NCI-H82 treated with DMSO at 0.1 percent for 48 hours (cell line): ENCODE measurements around the gene LTC4S.
"Not testable (repeated sequence)": the region's sequence is repeated elsewhere in the genome, so short reads cannot be mapped to it uniquely, and the experiment has no call there.

Source experiments
- DNase-seq: peaks from one replicate; lab custom pipeline; 2025; ENCODE audit not compliant: unreplicated experiment; lab: John Stamatoyannopoulos, UW

Gene LTC4S

DNA sequence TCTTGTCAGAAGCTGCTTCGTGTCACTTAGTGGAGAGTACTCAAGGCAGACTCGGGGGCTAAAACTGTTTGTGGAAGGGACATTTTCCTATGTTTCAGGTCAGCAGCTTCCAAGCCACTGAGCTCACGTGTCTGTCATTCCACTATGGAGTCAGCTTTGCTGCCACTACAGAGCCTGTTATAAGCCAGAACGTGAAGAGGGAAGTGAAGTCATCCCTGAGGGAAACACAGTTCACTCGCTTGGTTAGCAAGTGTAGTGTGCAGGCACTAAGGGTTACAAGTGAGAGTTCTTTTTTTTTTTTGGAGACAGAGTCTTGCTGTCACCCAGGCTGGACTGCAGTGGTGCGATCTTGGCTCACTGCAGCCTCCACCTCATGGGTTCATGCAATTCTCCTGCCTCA lies 24.5 kb upstream of the LTC4S start:
- no peak for DNase-seq

DNA sequence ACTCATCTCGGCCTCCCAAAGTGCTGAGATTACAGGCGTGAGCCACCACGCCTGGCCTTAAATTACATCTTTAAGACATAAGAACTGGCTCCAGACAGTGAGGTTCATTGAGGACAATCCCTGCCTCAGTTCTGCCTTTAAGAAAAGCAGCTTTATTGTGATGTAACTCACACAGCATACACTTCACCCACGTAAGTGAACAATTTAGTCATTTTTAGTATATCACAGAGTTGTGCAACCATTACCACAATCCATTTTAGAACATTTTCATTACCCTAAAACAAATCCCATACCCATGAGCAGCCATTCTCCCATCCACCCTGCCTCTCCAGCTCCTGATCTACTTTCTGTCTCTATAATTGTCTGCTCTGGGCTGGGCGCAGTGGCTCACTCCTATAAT lies 24.0 kb upstream of the LTC4S start:
- DNase-seq = no peak

DNA sequence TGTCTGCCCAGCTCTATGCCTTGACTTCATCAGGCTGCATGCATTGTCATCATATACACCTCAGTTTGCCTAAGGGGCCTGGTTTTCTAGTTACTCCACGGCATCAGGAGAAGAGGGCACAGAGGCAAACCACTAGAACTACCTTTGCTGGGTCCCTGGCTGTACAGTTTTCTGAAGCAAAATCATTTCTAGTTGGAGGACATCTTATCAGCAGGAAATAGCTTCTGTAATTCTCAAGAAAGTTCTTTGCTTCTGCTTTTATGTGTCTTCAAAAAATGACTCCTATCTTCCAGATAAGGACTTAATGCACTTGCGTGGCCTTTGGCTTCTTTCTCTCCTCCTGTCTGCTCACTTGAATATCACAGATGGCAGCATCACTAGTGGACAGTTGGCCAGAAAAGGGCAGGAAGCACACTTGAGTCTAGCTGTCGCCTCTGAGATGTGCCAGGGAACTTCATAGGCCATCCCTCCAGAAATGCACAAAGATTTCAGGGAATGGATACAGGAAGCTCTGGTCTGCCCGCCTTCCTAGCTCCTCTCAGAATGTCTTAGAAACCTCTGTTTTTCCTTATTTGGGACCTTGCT lies 22.4 kb upstream of the LTC4S start:
- no peak for DNase-seq

DNA sequence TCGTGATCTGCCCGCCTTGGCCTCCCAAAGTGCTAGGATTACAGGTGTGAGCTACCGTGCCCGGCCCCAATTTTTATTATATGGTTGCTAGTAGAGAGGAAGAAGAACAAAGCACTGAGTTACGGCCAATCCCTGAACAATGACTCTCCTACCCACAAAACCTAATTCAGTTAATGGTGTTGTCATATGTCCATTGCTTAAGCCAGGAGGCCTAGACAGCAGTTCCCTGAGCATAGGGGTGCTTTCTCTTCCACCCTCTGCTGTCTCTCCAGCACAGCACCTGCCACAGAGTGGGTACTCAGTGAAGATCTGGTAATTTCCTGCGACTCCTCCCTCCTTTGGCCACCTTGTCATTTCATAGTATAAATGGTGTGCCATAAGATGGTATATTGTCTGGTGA lies 21.4 kb upstream of the LTC4S start:
- no peak for DNase-seq

DNA sequence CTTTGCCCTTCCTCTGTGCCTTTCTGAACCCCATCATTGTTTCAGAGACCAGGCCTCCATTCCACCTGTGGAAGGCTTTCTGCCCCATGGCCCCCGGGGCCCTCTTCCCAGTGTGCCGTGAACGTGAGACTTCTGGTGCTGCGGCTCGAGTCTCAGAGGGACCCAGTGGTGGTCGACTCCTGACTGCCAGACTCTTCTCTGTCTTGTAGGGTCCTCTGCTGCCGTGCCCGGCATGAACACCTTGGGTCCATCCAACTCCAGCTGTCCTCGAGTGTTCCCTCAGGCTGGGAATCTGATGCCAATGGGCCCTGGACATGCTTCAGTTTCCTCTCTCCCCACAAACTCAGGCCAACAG lies 20.1 kb upstream of the LTC4S start:
- DNase-seq = no peak

DNA sequence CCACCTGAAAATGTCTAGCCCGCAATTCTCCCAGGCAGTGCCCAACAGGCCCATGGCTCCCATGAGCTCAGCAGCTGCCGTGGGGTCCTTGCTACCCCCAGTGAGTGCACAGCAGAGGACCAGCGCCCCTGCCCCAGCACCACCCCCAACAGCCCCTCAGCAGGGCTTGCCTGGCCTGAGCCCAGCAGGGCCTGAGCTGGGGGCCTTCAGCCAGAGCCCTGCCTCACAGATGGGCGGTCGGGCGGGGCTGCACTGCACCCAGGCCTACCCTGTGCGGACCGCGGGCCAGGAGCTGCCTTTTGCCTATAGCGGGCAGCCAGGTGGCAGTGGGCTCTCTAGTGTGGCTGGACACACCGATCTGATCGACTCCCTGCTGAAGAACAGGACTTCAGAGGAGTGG lies 19.3 kb upstream of the LTC4S start:
- no peak for DNase-seq

DNA sequence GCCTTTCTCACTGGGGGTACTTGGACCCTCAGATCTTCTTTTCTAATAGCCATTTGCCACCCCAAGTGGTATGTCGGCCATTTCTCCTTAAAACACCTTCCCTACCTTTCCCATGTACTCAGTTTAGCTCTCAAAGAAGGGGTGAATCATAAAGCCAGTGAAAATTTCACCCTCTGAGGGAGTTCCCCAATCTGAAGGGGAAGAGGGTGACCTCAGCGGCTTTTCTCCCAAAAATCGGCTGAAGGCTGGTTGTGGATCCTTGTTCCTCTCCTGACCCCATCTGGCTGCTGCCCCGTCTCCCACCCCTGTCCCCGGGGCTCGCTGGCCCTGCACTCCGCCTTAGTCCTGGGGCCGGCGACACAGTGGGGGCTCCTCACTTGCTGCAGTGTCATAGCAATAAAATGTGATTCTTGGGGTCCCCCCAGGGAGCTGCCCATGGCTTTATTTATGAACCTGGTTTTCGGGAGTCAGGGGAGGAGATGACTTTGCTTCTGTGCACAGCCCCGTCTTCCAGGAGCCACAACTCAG lies 17.3 kb upstream of the LTC4S start:
- no peak for DNase-seq

DNA sequence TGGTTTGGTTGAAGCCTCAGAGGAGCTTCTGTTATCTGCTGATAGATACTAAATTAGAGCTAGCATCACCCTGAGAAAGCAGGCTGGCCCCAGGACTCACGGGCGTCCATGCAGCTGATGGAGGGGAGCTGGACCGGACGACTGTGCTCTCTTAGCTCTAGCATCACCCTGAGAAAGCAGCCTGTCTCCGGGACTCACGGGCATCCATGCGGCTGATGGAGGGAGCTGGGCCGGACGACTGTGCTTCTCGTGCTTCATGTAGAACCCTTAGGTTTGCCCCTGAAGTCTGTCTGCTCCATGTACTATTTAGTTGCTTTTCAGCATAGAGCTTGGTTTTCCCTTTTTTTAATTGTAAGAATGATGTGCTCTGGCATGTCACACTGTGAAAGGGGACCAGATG lies 16.3 kb upstream of the LTC4S start:
- no peak for DNase-seq

DNA sequence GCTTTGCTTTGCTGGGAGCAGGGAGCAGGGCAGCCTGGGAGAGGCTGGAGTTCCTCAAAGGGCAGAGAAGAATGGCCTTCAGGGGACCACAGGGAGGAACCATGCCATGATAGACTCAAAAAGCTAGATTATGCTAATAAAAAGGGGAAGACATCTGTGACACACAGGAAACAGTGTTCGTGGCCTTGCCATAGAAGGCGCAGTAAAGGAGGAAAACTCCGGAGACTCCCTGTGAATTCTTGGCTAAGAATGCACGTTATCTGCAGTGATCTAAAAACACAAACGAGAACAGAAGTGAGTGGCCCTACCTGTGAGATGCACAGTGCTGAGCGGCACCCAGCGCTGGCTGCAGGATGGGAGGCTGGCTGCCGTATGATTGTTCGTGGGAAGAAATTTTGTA lies 15.9 kb upstream of the LTC4S start:
- DNase-seq = no peak

DNA sequence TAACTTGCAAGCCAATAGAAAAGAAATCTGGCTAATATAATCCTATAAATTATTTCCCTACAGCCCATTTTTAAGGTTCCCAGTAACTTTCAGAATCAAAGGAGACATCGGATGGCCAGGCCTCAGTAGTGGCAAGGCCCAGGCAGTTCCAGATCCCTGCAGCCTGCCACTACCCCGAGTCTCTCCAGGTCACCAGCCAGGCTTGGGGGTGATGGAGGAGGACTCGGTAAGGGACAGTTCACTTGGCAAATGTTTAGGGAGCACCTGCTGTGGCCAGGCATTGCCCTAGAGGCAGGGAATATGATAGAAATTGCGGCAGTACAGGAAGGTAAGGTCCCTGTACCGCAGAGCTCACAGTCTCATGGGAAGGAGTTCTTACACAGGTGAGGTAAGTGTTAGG lies 15.2 kb upstream of the LTC4S start:
- DNase-seq = no peak

DNA sequence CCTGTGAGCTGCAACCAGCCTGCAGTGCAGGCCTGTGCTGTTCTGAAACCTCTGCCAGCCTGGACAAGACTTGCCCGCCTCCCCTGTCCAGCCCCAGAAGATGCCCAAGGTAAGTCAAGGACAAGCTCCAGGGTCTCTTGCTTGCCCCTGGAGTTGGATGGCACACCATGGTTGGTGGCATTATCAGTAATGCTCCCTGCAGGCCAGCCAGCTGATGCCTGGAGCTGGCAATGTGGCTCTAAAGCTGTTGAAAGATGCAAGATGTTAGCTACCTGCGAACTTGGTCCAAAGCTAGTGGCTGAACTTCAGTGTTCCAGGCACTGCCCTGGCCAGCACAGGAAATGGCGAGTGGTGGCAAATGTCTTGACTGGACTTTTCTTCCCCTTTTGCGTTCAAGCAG lies 14.0 kb upstream of the LTC4S start:
- no peak for DNase-seq

DNA sequence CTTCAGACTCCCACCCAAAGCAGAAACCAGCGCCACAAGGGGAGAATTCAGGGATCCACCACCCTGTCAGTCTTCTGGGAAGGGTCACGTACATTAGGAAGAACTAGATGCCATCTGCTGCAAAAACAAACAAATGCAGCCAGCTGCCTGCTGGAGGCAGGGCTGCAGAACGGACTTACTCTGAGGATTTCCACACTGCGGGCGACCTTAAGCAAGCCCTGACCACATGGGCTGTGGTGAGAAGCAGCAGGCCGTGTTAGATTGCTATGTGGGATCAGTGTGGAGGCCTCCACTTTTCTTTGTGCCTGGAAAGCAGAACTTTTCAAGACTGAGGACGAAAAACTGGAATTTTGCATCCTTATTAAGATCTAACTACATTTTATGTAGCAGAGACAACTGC lies 13.4 kb upstream of the LTC4S start:
- no peak for DNase-seq

DNA sequence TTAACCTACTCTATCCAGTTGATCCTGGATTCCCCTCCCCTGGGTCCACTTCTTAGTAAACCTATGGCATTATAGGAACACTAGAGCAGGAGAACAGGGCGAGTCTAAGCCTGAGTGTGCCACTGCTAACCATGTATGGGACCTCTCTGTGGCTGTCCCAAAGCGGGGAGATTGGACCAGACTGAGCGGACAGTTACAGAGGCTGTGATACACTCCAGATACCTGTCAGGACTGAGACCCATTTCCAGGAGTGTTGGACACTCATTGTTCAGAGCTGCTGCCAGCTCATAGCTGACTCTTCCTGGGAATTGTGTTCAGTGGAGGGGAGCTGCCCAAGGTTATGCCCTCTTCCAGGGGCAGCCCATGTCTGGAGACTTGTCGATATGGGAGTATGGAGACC lies 11.9 kb upstream of the LTC4S start:
- no peak for DNase-seq

DNA sequence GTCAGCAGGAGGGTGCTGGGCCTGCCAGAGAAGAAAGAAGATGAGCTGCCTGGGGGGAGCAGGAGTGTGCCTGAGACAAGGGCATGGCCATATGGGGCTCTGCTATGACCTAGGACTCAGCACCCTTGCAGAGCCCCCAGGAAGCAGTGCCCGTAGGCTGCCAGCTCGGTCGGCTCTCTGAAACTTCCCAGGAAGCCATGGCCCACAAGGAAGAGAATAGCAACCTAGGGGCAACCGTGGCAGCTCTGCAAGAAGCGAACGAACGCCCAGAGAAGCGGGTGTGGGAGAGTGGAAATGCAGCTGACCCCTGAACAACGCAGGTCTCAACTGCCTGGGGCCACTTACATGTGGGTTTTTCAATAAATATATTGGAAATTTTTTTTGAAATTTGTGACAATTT lies 10.7 kb upstream of the LTC4S start:
- DNase-seq = no peak

DNA sequence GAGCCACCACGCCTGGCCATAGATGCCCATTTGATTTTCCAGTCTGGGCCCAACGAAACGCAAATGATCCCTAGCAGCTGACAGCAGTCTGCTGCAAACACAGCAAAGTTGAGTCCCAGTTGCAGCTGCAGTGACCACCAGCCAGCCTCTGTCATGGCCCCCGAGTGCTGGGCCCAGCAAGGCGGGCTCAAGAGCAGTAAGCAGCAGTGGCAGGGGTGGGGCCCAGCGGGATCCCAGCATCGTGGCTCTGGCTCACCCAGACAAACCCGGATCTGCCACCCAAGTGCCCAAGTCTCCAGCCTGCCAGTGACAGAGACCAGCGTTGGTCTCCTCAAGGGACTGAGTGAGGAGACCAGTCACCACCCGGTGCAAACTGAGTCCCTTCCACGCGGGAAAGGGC lies 6.9 kb upstream of the LTC4S start:
- DNase-seq = no peak

DNA sequence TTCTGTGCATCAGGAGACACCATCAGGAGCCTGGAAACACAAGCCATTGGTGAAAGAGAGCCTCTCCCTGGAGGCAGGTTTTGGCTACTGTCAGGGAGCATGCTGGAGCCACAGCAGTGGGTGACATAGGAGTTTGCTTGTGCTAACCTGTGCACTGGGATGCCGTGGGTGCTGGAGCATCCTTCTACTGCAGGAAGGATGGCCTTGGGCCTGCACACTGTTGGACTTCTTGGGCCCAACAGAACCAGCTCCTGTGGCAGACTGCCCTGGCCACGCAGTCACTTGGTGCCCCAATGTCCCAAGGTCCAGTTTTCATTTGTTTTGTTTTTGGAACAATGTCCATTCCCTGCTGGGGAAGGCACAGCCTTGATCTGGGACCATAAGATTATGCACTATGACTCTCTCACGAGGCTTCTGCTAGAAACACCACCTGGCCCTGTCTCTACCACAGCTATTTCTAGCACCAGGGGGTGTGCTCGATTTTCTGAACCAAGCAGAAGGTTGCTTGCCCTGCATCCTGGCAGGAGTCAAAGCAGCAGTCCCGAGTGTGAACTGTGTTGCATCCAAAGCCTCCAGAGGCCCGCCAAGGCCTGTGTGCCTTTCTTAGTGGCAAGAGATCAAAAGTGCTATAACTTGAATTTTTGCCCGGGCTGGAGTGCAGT lies 5.5 kb upstream of the LTC4S start:
- no peak for DNase-seq

DNA sequence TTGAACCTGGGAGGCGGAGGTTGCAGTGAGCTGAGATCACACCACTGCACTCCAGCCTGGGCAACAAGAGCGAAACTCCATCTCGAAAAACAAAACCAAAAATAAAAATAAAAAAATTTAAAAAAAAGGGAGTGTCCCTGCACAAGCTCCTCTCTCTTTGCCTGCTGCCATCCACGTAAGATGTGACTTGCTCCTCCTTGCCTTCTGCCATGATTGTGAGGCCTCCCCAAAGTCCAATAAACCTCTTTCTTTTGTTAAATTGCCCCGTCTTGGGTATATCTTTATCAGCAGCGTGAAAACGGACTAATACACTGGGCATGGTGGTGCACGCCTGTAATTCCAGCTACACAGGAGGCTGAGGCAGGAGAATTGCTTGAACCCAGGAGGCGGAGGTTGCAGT lies 4.5 kb upstream of the LTC4S start:
- DNase-seq = not testable (repeated sequence)

DNA sequence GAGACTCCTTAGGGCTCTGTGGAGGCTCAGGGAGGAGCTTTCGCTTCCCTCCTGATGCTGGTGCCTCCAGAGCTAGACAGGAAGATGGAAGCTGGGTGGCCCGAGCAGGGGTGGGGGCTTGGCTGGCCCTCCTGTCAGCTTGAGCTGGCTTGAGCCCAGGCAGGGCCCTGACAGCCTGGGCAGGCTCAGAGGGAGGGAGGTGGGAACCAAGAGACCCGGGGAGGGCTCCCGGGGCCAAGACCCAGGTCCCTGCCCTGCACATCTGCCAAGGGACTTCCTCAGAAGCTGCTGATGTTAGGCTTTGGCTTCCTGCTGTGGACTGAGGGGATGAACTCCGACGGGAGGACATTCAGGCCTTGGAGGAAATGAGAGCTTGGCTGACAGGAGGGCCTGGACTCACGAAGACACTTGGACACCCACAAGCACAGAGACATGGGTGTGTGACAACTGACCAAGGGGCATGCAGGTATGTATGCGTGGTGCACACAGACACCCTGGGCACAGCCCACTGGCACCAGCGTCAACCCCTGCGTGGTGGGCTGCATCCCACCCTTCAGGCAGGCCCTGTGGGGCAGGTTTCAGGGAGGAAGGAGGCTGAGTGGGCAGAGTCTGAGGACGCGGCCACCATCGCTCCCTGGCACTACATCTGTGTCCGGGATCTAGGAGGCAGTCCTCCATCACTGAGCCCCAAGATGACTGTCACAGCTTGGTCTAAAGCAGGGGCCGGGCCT lies 1.7 kb upstream of the LTC4S start:
- no peak for DNase-seq

DNA sequence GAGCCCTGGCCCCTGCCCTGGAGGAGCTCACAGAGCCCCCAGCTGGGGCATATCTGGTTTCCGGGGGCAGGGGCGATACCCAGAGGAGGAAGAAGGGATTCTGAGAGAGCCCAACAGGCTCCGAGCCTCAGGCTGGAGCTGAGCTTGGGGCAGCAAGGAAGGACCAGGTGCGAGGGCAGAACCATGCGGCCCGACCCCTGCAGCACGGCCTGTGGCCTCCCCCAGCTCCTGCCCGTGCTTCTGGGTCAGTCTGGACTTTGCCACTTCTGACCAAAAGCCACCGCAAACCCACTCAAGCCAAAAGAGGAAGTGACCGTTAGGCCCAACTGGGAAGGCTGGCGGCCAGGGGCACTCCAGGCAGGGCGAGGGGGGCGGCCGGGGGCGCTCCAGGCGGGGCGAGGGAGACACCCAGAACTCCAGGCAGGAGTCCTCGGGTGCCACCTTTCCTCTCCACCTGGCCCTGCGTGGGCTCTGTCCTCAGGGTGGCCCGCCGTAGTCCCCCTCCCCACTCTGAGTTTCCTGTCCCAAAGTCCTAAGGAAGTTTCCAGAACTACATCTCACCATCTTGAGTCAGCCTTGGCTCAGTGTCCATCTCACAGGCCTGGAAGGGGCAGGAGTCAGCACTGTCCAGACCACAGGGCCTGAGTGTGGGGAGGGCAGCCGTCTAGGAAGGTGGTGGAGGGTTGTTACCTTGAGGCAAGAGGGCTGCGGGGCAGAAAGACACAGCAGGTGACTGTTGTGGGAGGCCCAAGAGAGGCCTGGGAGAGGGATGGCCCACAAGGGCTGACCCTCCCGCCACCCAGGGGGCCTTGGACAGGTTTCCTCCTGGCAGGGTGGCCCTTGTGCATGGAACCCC lies 946 bp upstream of the LTC4S start:
- DNase-seq = no peak

DNA sequence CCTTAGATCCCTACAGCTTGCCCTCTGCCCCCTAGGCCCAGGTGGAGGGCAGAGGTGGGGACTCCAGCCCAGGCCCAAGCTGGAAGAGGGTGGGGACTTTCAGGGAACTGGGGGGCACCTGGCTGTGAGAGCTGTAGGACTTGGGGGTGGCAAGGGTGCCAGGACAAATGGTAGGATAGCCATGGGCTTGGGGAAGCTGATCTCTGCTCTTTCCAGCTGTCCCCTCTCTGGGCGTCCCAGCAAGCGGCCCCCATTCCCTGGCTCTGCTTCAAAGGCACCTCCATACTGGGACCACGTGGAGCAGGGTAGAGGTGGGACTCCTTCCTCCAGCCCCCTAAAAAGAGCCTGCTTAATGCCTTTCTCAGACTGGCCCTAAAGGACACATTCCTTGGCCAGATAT lies 385 bp downstream of the LTC4S start:
- DNase-seq = no peak

DNA sequence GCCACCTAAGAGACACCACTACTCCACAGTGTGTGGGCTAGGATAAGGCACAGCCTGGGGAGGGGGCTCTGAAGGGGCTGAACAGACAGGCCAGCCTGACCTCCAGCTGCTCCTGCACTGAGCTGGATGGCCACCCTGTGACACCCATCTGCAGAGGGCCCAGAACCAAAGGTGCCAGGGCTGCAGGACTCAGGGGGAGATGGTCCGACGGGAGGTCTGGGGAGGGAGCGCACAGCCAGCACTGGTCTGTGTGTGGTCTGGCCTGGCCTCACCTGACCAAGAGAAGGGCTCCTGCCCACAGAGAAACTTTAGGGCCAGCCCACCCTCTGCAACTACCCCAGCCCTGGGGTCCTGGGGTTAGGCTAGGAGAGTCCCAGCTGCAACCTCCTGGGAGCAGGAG lies 789 bp downstream of the LTC4S start:
- no peak for DNase-seq
